Tibial nerve (tissue), 4 donors: ENCODE data around the gene SAPCD1. TPM values are rescaled to one million over a fixed set of nuclear protein-coding genes. Genes with fewer than 3 reads are reported as not detected.

Experiments
- DNase-seq, 2 donors: peaks; one replicate each; pipeline ENCODE4 v3.0.0-alpha.2; 2019; ENCODE audit warnings: low spot score in 2 of 2
- H3K27ac ChIP-seq, 4 donors: fragments of 200-600 bp; sonication (generic) in 3 of 4; one replicate each; pipeline ENCODE4 v1.5.1; 2017 to 2019; ENCODE audit warnings: mild to moderate bottlenecking in 1 of 4
- H3K27me3 ChIP-seq, 2 donors: fragments of 200-600 bp; sonication (generic) in 1 of 2; one replicate each; pipeline versions ENCODE4 v1.5.1 to v1.6.0; 2017 to 2019
- H3K36me3 ChIP-seq, 3 donors: fragments of 200-600 bp; sonication (generic); one replicate each; pipeline ENCODE4 v1.5.1; 2018 to 2019
- H3K4me1 ChIP-seq, 4 donors: fragments of 200-600 bp; sonication (generic) in 3 of 4; one replicate each; pipeline ENCODE4 v1.5.1; 2017 to 2019
- H3K4me3 ChIP-seq, 4 donors: fragments of 200-600 bp; sonication (generic) in 3 of 4; one replicate each; pipeline ENCODE4 v1.5.1; 2017 to 2019; ENCODE audit warnings: mild to moderate bottlenecking in 1 of 4, moderate library complexity in 1 of 4
- H3K9me3 ChIP-seq, 4 donors: fragments of 200-600 bp; sonication (generic) in 3 of 4; one replicate each; pipeline ENCODE4 v1.5.1; 2017 to 2019
- EP300 ChIP-seq, 2 donors: sonication (generic); formaldehyde crosslinking; IDR thresholded peaks; one replicate each; pipeline ENCODE4 v1.6.1; 2017; ENCODE audit warnings: antibody characterized with exemption in 2 of 2, mild to moderate bottlenecking in 1 of 2
- POLR2A ChIP-seq, 2 donors: fragments of 450-650 bp; IDR thresholded peaks; one replicate each; pipeline ENCODE4 v1.6.1; 2017; ENCODE audit warnings: antibody characterized with exemption in 2 of 2, mild to moderate bottlenecking in 2 of 2, moderate library complexity in 2 of 2
- WGBS, 2 donors: methylation state at CpG; one replicate each; pipeline ENCODE4 v1.1.5; 2018; 5-methylcytosine and 5-hydroxymethylcytosine counted together
- total RNA-seq, 4 donors: library from RNA; depleted of rRNA; stranded (reverse); fragments of >200 nt; gene quantifications; one replicate each; pipeline ENCODE4 v1.1.0, GENCODE V29; 2016
- TF ChIP-seq, protein P1 (sequence below), 5 experiments: fragments of 200-600 bp in 3 of 5; fragments of 450-650 bp in 2 of 5; sonication (generic) in 3 of 5; IDR thresholded peaks; one replicate each; pipeline ENCODE4 v1.5.1; 2016 to 2019; ENCODE audit warnings: antibody characterized with exemption in 5 of 5, mild to moderate bottlenecking in 3 of 5, moderate library complexity in 2 of 5

Gene SAPCD1
- total RNA-seq, 4 donors from 2014 or later, result 1.5 to 5.5 (median 4.8) TPM; not detected in 1

DNA sequence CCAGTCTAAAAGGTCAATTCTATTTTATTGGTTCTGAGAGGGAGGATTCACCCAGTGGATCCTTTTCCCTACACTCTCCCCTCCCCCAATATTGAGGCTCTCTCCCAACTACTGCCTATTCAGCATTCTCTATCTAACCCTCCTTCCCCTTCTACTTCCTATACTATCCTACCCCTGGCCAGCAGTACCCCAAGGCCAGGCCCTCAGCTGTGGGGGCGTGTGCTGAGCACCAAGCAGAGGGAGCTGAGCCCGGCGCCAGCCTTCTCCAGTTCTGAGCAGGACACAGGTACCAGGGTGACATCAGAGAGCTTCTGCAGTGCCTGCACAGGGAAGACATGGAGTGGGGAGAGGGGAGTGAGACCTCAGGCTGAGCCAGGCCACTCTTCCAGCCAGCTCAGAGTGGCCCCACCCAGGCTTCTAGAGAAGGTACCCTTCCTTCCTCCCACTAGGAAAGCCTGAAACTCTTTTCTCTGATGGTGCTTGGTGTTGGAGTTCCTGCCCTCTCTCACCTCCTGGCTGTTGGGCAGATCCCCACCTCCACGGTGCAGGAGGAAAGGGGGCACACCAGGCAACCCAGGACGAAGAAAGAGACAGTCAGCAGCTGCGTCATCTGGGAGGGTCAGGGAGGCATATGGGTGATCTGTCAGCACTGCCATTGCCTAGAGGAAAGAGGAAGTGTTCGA lies 35.3 kb upstream of the SAPCD1 start:
- H3K27me3 ChIP-seq, result no peaks in the 10 kb centered on the region
- peaks cover 0 to 43% (median 16%) of the 10 kb centered on the region in 4 donors for H3K4me1 ChIP-seq
- no peak for DNase-seq
- TF ChIP-seq EP300 (IDR thresholded peaks at IDR 0.05) (no peak), POLR2A (IDR thresholded peaks at IDR 0.05) (peak in 1 of 2 donors; percentile 20)
- peaks cover 0 to 48% (median 0%) of the 10 kb centered on the region in 3 donors for H3K36me3 ChIP-seq
- no peak overlapping the region for H3K4me3 ChIP-seq
- H3K9me3 ChIP-seq, result no peaks in the 10 kb centered on the region
- H3K27ac ChIP-seq, result peak overlapping the region; percentile 92 to 100 (median 98)
- 57 to 72% methylated on average over 7 of the region's 7 CpGs for WGBS, 2 donors

DNA sequence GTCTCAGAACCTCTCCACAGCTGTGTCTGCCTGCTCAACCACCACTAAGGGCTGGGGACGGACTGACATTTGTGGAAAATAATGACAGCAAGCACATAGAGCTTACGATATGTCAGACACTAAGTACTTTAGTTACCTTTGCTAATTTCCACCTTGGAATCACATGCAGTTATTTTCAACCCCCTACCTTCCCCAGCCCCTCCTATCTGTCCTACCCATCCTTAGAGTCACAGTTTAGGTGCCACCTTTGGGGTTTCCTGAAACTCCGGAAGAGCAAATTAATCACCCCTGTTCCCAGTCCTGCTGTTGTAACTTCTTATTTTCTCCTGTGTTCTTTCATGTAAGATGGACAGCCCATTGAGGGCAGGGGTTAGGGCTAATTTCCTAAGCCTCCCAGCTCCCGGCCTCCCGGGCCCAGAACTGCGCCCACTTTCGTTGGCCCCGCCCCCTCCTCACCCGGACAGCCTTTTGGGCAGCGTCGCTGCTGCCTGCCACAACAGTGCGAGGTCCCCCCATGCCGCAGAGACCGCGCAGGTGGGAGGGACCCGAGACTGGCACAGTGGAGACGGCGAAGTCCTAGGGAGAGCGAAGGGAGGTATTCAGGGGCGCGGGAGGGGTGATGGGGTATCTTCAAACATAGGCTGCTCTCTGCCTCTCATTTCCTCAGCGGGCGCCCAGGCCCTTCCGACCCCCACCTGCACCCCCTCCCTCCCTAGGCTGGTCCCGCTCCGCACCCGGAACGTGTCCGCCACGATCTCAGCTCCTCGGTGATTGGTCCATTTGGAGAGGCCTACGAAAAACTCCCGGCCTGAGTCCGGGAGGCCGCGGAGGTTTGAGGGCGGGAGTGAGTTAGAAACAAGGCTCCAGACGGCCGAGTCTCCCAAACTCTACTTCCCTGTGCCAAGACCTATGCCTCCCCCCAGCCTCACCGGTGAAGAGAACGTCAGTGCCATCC lies 34.5 kb upstream of the SAPCD1 start:
- peaks cover 0 to 56% (median 0%) of the 10 kb centered on the region in 3 donors for H3K36me3 ChIP-seq
- no peak for DNase-seq
- H3K27me3 ChIP-seq, result no peaks in the 10 kb centered on the region
- H3K9me3 ChIP-seq, result no peaks in the 10 kb centered on the region
- H3K4me3 ChIP-seq, result peak overlapping the region; percentile 67 to 97 (median 85)
- peaks cover 0 to 51% (median 16%) of the 10 kb centered on the region in 4 donors for H3K4me1 ChIP-seq
- 63 to 66% methylated on average over 41 of the region's 41 CpGs for WGBS, 2 donors
- TF ChIP-seq POLR2A (IDR thresholded peaks at IDR 0.05) (no peak), EP300 (IDR thresholded peaks at IDR 0.05) (no peak)
- TF ChIP-seq, protein P1, sequence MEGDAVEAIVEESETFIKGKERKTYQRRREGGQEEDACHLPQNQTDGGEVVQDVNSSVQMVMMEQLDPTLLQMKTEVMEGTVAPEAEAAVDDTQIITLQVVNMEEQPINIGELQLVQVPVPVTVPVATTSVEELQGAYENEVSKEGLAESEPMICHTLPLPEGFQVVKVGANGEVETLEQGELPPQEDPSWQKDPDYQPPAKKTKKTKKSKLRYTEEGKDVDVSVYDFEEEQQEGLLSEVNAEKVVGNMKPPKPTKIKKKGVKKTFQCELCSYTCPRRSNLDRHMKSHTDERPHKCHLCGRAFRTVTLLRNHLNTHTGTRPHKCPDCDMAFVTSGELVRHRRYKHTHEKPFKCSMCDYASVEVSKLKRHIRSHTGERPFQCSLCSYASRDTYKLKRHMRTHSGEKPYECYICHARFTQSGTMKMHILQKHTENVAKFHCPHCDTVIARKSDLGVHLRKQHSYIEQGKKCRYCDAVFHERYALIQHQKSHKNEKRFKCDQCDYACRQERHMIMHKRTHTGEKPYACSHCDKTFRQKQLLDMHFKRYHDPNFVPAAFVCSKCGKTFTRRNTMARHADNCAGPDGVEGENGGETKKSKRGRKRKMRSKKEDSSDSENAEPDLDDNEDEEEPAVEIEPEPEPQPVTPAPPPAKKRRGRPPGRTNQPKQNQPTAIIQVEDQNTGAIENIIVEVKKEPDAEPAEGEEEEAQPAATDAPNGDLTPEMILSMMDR (IDR thresholded peaks at IDR 0.05), result no peak
- peak overlapping the region; percentile 92 to 100 (median 98) for H3K27ac ChIP-seq

DNA sequence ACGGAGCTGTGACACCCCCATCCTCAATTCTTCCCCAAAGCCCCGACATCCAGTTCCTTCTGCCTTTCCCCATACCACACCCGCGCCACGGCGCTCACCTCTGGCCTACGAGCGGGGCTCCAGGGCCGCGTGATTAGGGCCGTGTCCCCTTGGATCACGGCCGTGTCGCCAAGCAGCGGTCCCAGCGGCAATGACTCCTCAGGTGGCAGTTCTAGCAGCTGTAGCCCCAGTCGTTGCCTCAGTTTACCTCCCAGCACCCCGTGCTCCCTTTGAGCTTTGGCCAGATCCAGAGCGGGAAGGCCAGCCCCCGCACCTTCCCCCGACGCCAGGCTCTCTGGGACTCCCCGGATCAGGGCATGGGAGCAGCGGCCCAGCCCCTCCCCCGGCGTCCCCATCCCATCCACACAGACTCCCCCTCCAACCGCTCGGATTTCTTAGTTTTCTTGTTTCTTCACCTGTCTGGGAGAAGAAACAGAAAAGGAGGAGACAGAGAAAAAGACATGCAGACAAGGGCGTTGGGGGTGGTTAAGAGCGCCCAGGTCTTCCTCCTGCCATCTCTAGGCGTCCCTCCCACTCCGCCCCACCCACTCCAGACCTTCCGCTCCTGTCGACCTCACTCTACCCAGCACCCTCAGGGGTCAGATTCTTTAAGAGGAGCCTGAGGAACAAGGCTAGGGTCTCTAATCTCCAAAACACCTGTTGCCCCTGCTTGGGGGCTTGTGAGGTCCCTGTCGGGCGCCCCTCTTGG lies 33.5 kb upstream of the SAPCD1 start, which contains the start of gene DDAH2:
Gene DDAH2, minus strand, starts transcription at position 533 of the 748 bp plus-strand sequence. Its CDS starts 138 bp downstream, at position 395.
- H3K4me3 ChIP-seq, result peak within 1 kb of the TSS; percentile 67 to 97 (median 85)
- H3K27me3 ChIP-seq, result no peaks in the 10 kb centered on the region
- no peak for TF ChIP-seq POLR2A (IDR thresholded peaks at IDR 0.05)
- TF ChIP-seq, protein P1 (IDR thresholded peaks at IDR 0.05), result peak in 4 of 5 experiments; percentile 53 to 84 (median 78)
- H3K36me3 ChIP-seq, result peaks cover 0 to 65% (median 4%) of the 10 kb centered on the region in 3 donors
- H3K27ac ChIP-seq, result peak within 1 kb of the TSS; percentile 92 to 100 (median 98)
- 10 to 12% methylated on average over 28 to 36 of the region's 36 CpGs for WGBS, 2 donors
- peaks cover 0 to 60% (median 19%) of the 10 kb centered on the region in 4 donors for H3K4me1 ChIP-seq
- DNase-seq, result no peak
- no peaks in the 10 kb centered on the region for H3K9me3 ChIP-seq

DNA sequence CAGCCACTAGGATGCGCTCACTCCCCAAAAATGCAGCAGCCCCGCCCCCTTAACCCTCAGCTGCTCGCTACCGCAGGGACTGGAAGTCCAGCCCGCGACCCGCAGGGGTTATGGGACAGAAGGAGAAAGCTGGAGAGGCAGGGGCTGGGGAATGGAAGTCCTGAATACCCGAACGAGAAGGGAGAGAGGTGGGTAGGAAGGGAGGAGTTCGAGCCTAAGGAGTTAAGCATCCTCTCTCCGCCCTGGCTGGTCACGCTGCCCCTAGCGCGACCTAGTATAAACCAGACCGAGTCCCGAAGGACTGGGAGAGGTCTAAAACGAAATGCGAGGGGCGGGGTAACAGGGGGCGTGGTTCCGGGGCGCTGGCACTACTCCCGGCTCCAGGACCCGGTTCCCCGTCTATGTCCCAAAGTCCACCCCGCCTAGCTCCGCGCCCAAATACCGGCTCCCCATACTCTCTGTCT lies 32.9 kb upstream of the SAPCD1 start:
- WGBS, 2 donors, result 1% methylated on average over 27 to 28 of the region's 29 CpGs
- Histone ChIP-seq H3K27me3 (no peaks in the 10 kb centered on the region), H3K36me3 (peaks cover 0 to 66% (median 4%) of the 10 kb centered on the region in 3 donors), H3K4me3 (peak overlapping the region; percentile 67 to 97 (median 85)), H3K4me1 (peaks cover 0 to 66% (median 25%) of the 10 kb centered on the region in 4 donors), H3K9me3 (no peaks in the 10 kb centered on the region), H3K27ac (peak overlapping the region; percentile 92 to 100 (median 98))
- peak; percentile 94 to 96 for DNase-seq
- peak; percentile 18 to 32 for TF ChIP-seq POLR2A (IDR thresholded peaks at IDR 0.05)
- TF ChIP-seq, protein P1 (IDR thresholded peaks at IDR 0.05), result peak in 2 of 5 experiments; percentile 42 to 85
- TF ChIP-seq EP300 (IDR thresholded peaks at IDR 0.05), result peak; percentile 69 to 84
